Pancreas (tissue), 10 donors: ENCODE measurements around the gene BTF3L4. TPM values are rescaled to one million over a fixed set of nuclear protein-coding genes. Genes with fewer than 3 reads are reported as not detected.
"Not testable (repeated sequence)": the region's sequence is repeated elsewhere in the genome, so short reads cannot be mapped to it uniquely, and the experiment has no call there.

Experiments used
- ATAC-seq, 4 donors: fragments of 200-7000 bp; cut with Tn5 transposase; one replicate each; pipeline versions ENCODE4 v1.8.0 to v1.9.1; 2020; ENCODE audit warnings: mild to moderate bottlenecking in 4 of 4, moderate library complexity in 4 of 4
- DNase-seq, 6 donors: peaks; one replicate each; pipeline ENCODE4 v3.0.0-alpha.2; 2020
- FAIRE-seq: peaks from 2 replicates; lab custom pipeline; 2012; peaks lifted over from hg19 to GRCh38; lab: Jason Lieb, UNC
- H3K27ac ChIP-seq, 4 donors: fragments of 200-600 bp; sonication (generic); 1 replicate in 3 of 4; 2 replicates in 1 of 4; pipeline versions ENCODE4 v1.5.0 to v1.8.0; 2020
- H3K27me3 ChIP-seq, 4 donors: fragments of 200-600 bp; one replicate each; pipeline ENCODE4 v1.8.0; 2021
- H3K36me3 ChIP-seq, 3 donors: fragments of 200-600 bp; sonication (generic) in 1 of 3; one replicate each; pipeline versions ENCODE4 v1.5.0 to v1.8.0; 2020 to 2021
- H3K4me1 ChIP-seq, 3 donors: fragments of 200-600 bp; one replicate each; pipeline ENCODE4 v1.8.0; 2021
- H3K4me3 ChIP-seq, 4 donors: fragments of 200-600 bp; sonication (generic) in 2 of 4; one replicate each; pipeline versions ENCODE4 v1.5.0 to v1.8.0; 2020 to 2021
- H3K9me3 ChIP-seq, 4 donors: fragments of 200-600 bp; one replicate each; pipeline ENCODE4 v1.8.0; 2021
- WGBS, 2 donors: extraction: QIAGEN DNeasy Blood & Tissue Kit; methylation state at CpG; one replicate each; pipeline ENCODE4 v1.1.7; 2013; 5-methylcytosine and 5-hydroxymethylcytosine counted together
- intact Hi-C, 3 donors: fragments of 100-400 bp; cut with DNase I; formaldehyde crosslinking; loops; one replicate each; pipeline versions ENCODE4 v1.11.1 to v1.14.2; 2022
- polyA plus RNA-seq, 2 donors: library from polyadenylated mRNA; stranded (reverse); fragments of 200-250 nt; gene quantifications; one replicate each; pipeline ENCODE4 v1.2.3, GENCODE V29; 2013
- total RNA-seq, 6 donors: library from RNA; stranded (reverse); fragmentation: NEBNext Ultra II Directional in 4 of 6; extraction: Animal tissue kit (Norgen Biotek cat#: 25700) in 4 of 6; gene quantifications; one replicate each; pipeline versions ENCODE4 v1.2.1 to v1.2.4, GENCODE V29; 2021 to 2023
- TF ChIP-seq, protein P1 (sequence below), 4 donors: fragments of 200-600 bp; sonication (generic) in 3 of 4; IDR thresholded peaks; one replicate each; pipeline versions ENCODE4 v1.5.0 to v1.8.0; 2021; ENCODE audit warnings: antibody characterized with exemption in 4 of 4
- donor health status: healthy with polysubstance abuse.
- donor health status: DM: no; HTN: no; CAD: no; lungs with moderate emphysema.
- donor health status: DM: no; HTN: no; CAD: no.
- donor health status: control.
- donor health status: control.
- donor health status: Bipolar disorder and iron deficiency.
- donor health status: DM: yes; HTN: yes; CAD: no.
- donor health status: DM: no; HTN: no; CAD: no.
- donor health status: DM: no; HTN: no; CAD: no.
- donor health status: DM: yes; HTN: yes; CAD: no.

Gene BTF3L4
- total and polyA plus RNA-seq, 8 donors = 15.8 to 29.7 (median 23.4) TPM

DNA sequence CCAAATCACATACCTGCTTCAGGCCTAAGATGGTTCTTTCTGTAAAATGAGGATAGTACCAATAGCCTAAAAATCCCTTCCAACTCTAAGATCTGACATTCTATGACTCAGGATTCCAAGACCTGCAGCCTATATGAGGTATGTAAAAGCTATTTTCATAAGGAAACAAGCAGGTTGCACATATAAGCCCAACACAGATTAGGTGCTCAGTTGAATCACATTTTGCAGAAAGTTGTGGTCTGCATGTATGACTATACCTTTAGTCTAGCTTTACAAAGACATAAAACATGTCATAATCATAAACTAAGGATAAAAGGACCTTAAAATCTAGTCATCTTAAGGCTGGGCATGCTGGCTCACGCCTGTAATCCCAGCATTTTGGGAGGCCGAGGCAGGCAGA is 29.8 kb upstream of the BTF3L4 start:
- DNase-seq (no peak), ATAC-seq (no peak), FAIRE-seq (no peak)
- intact Hi-C loops = no loop called here
- TF ChIP-seq, protein P1, sequence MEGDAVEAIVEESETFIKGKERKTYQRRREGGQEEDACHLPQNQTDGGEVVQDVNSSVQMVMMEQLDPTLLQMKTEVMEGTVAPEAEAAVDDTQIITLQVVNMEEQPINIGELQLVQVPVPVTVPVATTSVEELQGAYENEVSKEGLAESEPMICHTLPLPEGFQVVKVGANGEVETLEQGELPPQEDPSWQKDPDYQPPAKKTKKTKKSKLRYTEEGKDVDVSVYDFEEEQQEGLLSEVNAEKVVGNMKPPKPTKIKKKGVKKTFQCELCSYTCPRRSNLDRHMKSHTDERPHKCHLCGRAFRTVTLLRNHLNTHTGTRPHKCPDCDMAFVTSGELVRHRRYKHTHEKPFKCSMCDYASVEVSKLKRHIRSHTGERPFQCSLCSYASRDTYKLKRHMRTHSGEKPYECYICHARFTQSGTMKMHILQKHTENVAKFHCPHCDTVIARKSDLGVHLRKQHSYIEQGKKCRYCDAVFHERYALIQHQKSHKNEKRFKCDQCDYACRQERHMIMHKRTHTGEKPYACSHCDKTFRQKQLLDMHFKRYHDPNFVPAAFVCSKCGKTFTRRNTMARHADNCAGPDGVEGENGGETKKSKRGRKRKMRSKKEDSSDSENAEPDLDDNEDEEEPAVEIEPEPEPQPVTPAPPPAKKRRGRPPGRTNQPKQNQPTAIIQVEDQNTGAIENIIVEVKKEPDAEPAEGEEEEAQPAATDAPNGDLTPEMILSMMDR (IDR thresholded peaks at IDR 0.05) = no peak
- Histone ChIP-seq H3K4me1 (peaks cover 18 to 35% (median 29%) of the 10 kb centered on the region in 3 donors), H3K36me3 (peaks cover 0 to 30% (median 0%) of the 10 kb centered on the region in 3 donors), H3K27me3 (no peaks in the 10 kb centered on the region), H3K9me3 (no peaks in the 10 kb centered on the region), H3K27ac (no peak overlapping the region), H3K4me3 (no peak overlapping the region)
- 93 to 95% methylated on average over 2 of the region's 2 CpGs for WGBS, 2 donors

DNA sequence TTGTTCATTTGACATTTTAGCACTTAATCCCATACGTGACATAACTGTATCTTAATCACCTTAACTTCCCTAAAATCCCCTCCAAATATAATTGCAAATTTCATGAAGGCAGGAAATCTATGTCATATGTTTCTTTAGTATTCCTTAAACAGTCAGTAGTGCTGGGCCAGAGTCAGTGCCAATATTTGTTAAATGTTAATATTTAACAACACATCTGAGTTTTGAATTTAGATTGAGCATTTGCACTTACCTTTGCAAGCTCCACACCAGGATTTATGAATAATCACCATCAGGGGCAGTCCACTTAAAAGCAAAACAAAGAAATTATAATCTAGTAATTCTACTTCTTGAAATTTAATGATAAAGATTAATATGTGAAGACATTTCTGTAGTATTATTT is 27.8 kb upstream of the BTF3L4 start:
- DNase-seq = no peak
- ATAC-seq = peak; percentile 56 to 78 (median 76)
- intact Hi-C loops = no loop called here
- H3K4me1 ChIP-seq = peaks cover 28 to 45% (median 38%) of the 10 kb centered on the region in 3 donors
- H3K4me3 ChIP-seq = no peak overlapping the region
- no peak for FAIRE-seq
- peaks cover 0 to 21% (median 0%) of the 10 kb centered on the region in 3 donors for H3K36me3 ChIP-seq
- TF ChIP-seq, protein P1 (IDR thresholded peaks at IDR 0.05) = no peak
- peak overlapping the region in 2 of 4 donors; percentile 62 to 69 for H3K27ac ChIP-seq
- H3K9me3 ChIP-seq = no peaks in the 10 kb centered on the region
- H3K27me3 ChIP-seq = no peaks in the 10 kb centered on the region
- 8 to 11% methylated on average over 1 of the region's 1 CpG for WGBS, 2 donors

DNA sequence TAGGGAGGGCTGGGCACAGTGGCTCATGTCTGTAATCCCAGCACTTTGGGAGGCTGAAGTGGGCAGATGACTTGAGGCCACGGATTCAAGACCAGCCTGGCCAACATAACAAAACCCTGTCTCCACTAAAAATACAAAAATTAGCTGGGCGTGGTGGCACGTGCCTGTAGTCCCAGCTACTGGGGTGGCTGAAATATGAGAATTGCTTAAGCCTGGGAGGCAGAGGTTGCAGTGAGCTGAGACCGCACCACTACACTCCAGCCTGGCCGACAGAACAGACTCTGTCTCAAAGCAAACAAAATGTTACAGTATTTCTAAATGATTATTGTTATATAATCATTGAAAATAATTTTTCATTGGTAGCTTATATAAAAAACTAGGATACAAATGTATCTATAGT is 27.3 kb upstream of the BTF3L4 start:
- FAIRE-seq, H3K9me3 ChIP-seq, H3K27me3 ChIP-seq, H3K4me3 ChIP-seq, DNase-seq, intact Hi-C loops: not testable (repeated sequence)
- WGBS, 2 donors = 22 to 28% methylated on average over 5 of the region's 5 CpGs
- ATAC-seq = peak in 2 of 4 donors; percentile 26 to 29
- H3K27ac ChIP-seq = peak overlapping the region in 2 of 4 donors; percentile 62 to 69
- peaks cover 0 to 16% (median 0%) of the 10 kb centered on the region in 3 donors for H3K36me3 ChIP-seq
- peaks cover 28 to 45% (median 38%) of the 10 kb centered on the region in 3 donors for H3K4me1 ChIP-seq

DNA sequence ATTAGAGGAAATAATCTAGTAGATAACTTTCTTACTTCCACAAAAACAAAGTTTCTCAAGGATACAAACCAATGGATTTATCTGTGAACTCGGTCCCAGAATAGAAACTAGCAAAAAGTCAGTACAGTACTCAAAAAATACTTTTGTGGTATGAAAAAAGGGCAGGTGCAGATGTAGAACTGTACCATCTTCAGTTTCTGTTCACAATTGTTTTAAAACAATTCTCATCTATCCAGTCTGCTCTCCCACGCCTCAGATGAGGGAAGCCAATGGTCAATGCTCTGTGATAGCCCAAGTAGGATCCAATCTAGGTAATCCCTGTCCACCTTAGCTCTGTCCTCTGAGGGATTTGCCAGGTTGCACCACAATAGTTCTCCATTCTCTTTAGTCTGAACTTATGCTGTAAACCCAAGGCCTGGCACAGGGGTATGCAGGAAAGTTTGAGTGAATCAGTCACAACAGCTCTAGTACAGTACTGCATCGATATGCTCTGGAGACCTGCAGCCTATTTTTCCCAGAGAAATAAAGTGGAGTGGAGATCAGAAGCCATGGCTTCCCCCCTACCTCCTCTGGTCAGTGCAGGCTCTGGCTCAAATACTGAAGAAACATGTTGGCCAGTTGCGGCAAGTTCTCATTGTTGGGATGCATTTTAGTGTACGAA is 23.8 kb upstream of the BTF3L4 start:
- H3K4me3 ChIP-seq = peak overlapping the region; percentile 52 to 85 (median 70)
- H3K9me3 ChIP-seq = no peaks in the 10 kb centered on the region
- no peaks in the 10 kb centered on the region for H3K27me3 ChIP-seq
- 26 to 31% methylated on average over 5 of the region's 5 CpGs for WGBS, 2 donors
- H3K27ac ChIP-seq = peak overlapping the region in 3 of 4 donors; percentile 78 to 84 (median 82)
- H3K4me1 ChIP-seq = peaks cover 28 to 44% (median 38%) of the 10 kb centered on the region in 3 donors
- peak in 1 of 4 donors; percentile 1 for ATAC-seq
- H3K36me3 ChIP-seq = no peaks in the 10 kb centered on the region
- TF ChIP-seq, protein P1 (IDR thresholded peaks at IDR 0.05) = no peak
- intact Hi-C loops = no loop called here
- no peak for DNase-seq
- FAIRE-seq = no peak

DNA sequence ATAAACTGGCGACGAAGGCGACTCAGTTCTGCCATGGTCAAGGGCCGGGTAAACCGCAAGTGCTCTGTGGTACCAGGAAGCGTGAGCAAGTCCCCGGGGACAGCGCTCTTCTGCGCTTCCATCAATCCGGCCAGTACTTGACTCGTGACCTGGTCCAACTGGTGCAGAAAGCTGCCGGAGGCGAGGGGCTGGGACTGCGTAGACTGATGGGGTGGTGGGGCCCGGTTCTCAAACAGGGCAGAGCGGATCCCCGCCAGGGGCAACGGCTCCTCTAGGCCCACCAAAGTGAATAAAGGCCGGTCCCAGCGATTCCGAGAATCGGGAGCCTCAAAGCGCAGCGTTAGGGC is 23.3 kb upstream of the BTF3L4 start:
- Histone ChIP-seq H3K27me3 (no peaks in the 10 kb centered on the region), H3K9me3 (no peaks in the 10 kb centered on the region), H3K4me3 (peak overlapping the region; percentile 52 to 85 (median 70)), H3K4me1 (peaks cover 26 to 39% (median 34%) of the 10 kb centered on the region in 3 donors), H3K36me3 (no peaks in the 10 kb centered on the region), H3K27ac (peak overlapping the region; percentile 64 to 84 (median 80))
- intact Hi-C loops = no loop called here
- FAIRE-seq = no peak
- 1 to 2% methylated on average over 24 of the region's 24 CpGs for WGBS, 2 donors
- DNase-seq = peak; percentile 12 to 66 (median 37)
- peak; percentile 42 to 71 (median 56) for ATAC-seq
- TF ChIP-seq, protein P1 (IDR thresholded peaks at IDR 0.05) = no peak
